ENCODE data around the gene ATP1A2.

Gene ATP1A2

DNA sequence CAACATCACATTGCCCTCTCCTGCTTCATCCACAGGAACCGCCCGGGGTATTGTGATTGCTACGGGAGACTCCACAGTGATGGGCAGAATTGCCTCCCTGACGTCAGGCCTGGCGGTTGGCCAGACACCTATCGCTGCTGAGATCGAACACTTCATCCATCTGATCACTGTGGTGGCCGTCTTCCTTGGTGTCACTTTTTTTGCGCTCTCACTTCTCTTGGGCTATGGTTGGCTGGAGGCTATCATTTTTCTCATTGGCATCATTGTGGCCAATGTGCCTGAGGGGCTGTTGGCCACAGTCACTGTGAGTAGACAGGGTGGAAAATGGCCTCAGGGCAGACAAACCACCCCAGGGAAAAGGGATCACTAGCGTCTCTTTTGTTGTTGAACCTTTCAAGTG lies 48.6 kb downstream of the ATP1A2 start:
- TF ChIP-seq TAF1 (IDR thresholded peaks at IDR 0.05; ENCODE audit: borderline replicate concordance, insufficient read depth, low read length) = no peak
- TF ChIP-seq POLR2AphosphoS5 (IDR thresholded peaks at IDR 0.05; ENCODE audit: low read depth, low read length) = no peak
- TF ChIP-seq FOXP2 (optimal IDR thresholded peaks at IDR 0.05; ENCODE audit: borderline replicate concordance, extremely low read depth, extremely low read length, insufficient read depth) = no peak
- TF ChIP-seq SIN3A (IDR thresholded peaks at IDR 0.05; ENCODE audit: borderline replicate concordance, insufficient read depth, low read length) = no peak

DNA sequence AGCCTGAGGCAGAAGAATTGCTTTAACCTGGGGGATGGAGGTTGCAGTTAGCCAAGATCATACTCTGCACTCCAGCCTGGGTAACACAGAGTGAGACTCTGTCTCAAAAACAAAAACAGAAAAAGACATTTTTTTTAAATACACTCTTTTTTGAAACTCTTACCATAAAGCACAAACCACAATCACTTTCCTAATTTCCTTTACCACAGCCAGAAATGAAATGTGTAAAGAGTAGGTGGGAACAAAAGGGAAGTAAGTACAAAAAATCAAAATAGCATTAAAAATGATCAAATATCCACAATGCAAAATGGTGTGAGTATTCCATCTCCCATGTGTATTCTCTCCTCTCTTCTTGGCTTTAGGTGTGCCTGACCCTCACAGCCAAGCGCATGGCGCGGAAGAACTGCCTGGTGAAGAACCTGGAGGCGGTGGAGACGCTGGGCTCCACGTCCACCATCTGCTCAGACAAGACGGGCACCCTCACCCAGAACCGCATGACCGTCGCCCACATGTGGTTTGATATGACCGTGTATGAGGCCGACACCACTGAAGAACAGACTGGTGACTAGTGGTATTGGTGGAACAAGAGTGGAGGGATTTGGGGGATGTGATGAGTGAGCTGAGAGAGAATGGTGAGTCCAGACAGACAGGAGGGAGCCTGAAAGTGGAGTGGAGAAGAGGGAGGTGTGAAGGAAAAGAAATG lies 50.8 kb downstream of the ATP1A2 start:
- no peak for TF ChIP-seq TAF1 (IDR thresholded peaks at IDR 0.05; ENCODE audit: borderline replicate concordance, insufficient read depth, low read length)
- TF ChIP-seq, protein P1, sequence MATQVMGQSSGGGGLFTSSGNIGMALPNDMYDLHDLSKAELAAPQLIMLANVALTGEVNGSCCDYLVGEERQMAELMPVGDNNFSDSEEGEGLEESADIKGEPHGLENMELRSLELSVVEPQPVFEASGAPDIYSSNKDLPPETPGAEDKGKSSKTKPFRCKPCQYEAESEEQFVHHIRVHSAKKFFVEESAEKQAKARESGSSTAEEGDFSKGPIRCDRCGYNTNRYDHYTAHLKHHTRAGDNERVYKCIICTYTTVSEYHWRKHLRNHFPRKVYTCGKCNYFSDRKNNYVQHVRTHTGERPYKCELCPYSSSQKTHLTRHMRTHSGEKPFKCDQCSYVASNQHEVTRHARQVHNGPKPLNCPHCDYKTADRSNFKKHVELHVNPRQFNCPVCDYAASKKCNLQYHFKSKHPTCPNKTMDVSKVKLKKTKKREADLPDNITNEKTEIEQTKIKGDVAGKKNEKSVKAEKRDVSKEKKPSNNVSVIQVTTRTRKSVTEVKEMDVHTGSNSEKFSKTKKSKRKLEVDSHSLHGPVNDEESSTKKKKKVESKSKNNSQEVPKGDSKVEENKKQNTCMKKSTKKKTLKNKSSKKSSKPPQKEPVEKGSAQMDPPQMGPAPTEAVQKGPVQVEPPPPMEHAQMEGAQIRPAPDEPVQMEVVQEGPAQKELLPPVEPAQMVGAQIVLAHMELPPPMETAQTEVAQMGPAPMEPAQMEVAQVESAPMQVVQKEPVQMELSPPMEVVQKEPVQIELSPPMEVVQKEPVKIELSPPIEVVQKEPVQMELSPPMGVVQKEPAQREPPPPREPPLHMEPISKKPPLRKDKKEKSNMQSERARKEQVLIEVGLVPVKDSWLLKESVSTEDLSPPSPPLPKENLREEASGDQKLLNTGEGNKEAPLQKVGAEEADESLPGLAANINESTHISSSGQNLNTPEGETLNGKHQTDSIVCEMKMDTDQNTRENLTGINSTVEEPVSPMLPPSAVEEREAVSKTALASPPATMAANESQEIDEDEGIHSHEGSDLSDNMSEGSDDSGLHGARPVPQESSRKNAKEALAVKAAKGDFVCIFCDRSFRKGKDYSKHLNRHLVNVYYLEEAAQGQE (IDR thresholded peaks at IDR 0.05; ENCODE audit: insufficient read depth in 1 of 2, low read depth in 2 of 2, low read length in 2 of 2) = no peak
- TF ChIP-seq POLR2AphosphoS5 (IDR thresholded peaks at IDR 0.05; ENCODE audit: low read depth, low read length) = no peak
- no peak for TF ChIP-seq FOXP2 (optimal IDR thresholded peaks at IDR 0.05; ENCODE audit: borderline replicate concordance, extremely low read depth, extremely low read length, insufficient read depth)
- no peak for TF ChIP-seq SIN3A (IDR thresholded peaks at IDR 0.05; ENCODE audit: borderline replicate concordance, insufficient read depth, low read length)

DNA sequence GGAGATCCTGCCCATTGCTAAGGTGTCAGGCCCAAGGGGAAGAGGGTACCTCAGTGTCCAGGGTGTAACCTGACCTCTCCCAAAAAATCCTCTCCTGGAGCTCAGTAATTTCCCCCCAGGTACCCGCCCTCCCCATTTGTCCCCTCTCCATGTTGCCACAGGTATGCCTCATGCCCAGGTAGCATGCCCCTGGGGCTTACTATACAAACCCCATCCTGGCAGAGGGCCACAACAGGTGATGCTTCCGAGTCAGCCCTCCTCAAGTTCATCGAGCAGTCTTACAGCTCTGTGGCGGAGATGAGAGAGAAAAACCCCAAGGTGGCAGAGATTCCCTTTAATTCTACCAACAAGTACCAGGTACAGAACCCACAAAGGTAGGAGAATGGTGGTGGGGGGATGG lies 51.5 kb downstream of the ATP1A2 start:
- no peak for TF ChIP-seq POLR2AphosphoS5 (IDR thresholded peaks at IDR 0.05; ENCODE audit: low read depth, low read length)
- TF ChIP-seq, protein P1 (IDR thresholded peaks at IDR 0.05; ENCODE audit: insufficient read depth in 1 of 2, low read depth in 2 of 2, low read length in 2 of 2) = no peak
- no peak for TF ChIP-seq TAF1 (IDR thresholded peaks at IDR 0.05; ENCODE audit: borderline replicate concordance, insufficient read depth, low read length)
- TF ChIP-seq SIN3A (IDR thresholded peaks at IDR 0.05; ENCODE audit: borderline replicate concordance, insufficient read depth, low read length) = no peak
- no peak for TF ChIP-seq FOXP2 (optimal IDR thresholded peaks at IDR 0.05; ENCODE audit: borderline replicate concordance, extremely low read depth, extremely low read length, insufficient read depth)

GRCh38 chr1:160167580-160167979 lies 52.0 kb downstream of the ATP1A2 start:
- TF ChIP-seq SIN3A (IDR thresholded peaks at IDR 0.05; ENCODE audit: borderline replicate concordance, insufficient read depth, low read length) (no peak), FOXP2 (optimal IDR thresholded peaks at IDR 0.05; ENCODE audit: borderline replicate concordance, extremely low read depth, extremely low read length, insufficient read depth) (no peak), TAF1 (IDR thresholded peaks at IDR 0.05; ENCODE audit: borderline replicate concordance, insufficient read depth, low read length) (no peak), POLR2AphosphoS5 (IDR thresholded peaks at IDR 0.05; ENCODE audit: low read depth, low read length) (no peak)
- TF ChIP-seq, protein P1 (IDR thresholded peaks at IDR 0.05; ENCODE audit: insufficient read depth in 1 of 2, low read depth in 2 of 2, low read length in 2 of 2) = no peak

DNA sequence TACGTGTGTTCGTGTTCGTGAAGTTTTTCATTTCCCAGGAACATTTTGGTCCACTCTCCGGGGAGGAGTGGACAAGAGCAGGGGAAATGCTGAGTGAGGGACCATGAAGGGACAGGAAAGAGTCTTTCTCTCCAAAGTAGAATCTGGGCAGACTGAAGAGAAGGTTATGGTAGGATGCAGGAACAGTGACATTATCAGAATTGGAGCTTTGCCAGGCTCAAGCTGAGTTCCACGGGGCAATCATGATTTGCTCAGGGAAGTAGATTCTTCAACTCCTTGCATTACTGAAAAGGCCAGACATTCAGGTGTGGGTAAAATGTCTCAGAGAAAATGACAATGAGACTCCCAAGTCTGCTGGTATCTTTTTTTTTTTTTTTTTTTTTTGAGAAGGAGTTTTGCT lies 52.5 kb downstream of the ATP1A2 start:
- TF ChIP-seq SIN3A (IDR thresholded peaks at IDR 0.05; ENCODE audit: borderline replicate concordance, insufficient read depth, low read length) (no peak), FOXP2 (optimal IDR thresholded peaks at IDR 0.05; ENCODE audit: borderline replicate concordance, extremely low read depth, extremely low read length, insufficient read depth) (no peak), TAF1 (IDR thresholded peaks at IDR 0.05; ENCODE audit: borderline replicate concordance, insufficient read depth, low read length) (no peak)
- TF ChIP-seq, protein P1 (IDR thresholded peaks at IDR 0.05; ENCODE audit: insufficient read depth in 1 of 2, low read depth in 2 of 2, low read length in 2 of 2) = no peak
